ENCODE data around the gene ACTR8. TPM values are rescaled to one million over a fixed set of nuclear protein-coding genes. Genes with fewer than 3 reads are reported as not detected.

Gene ACTR8
- total and polyA plus RNA-seq, 2 of the 13 experiments (the other 11 are each of a cell fraction or from before 2014, with no cell fraction given) = 15.5 to 29.0 TPM

DNA sequence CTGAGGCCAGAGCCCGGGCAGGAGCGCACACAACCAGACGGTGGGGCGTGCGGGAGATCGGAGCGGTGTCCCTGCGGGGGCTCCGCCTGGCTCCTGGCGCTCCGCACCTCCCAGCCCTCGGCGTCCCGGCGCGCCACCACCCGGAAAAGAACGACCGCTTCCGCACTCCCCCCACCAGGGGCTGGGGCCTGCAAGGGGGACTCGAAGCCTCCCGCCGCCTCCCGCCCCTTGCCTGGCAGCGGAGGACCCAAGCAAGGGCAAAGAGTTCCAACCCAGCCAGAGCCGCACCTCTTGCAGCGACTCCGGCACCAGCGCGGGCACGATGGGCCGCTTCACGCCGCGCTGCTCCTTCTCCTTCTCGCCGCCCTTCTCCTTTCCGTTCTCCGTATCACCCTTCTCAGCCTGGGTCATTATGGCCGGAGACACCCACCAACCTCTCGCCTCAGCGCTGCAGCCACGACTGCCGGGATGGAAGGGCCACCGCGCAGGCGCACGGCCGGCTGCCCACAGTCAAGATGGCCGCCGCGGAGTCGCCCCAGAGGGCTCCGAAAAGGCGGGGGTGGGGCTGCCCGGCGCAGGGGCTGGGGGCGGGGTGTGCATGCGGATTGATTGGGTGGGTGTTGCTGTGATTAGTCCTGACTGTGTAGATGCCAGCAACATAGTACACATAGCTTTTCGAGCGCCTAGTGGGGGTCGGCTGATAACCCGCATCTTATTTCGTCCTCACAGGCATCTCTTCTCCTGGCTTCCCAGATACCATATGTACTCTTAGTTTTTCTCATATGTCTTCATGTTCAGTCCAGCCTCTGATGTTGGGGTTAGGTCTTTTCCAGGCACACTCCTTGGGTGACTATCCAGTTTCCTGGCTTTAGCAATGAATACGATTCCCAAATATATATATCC lies at the start of gene ACTR8 (continued):
- TF ChIP-seq SUZ12 (IDR thresholded peaks at IDR 0.05; ENCODE audit: low read depth, low read length) (no peak), HOXA5 (CRISPR knock-in tag; IDR thresholded peaks at IDR 0.05) (peak; percentile 46; the same call in 1 of the 2 replicates), ZNF234 (CRISPR knock-in tag; conservative IDR thresholded peaks at IDR 0.05) (no peak), NFAT5 (CRISPR knock-in tag; IDR thresholded peaks at IDR 0.05) (no peak; the same call in 1 of the 2 replicates), ZNF891 (CRISPR knock-in tag; IDR thresholded peaks at IDR 0.05) (peak; percentile 48; the same call in 1 of the 2 replicates), CREM (IDR thresholded peaks at IDR 0.05) (peak; percentile 63), CREM (CRISPR knock-in tag; IDR thresholded peaks at IDR 0.05) (no peak), PBX2 (CRISPR knock-in tag; IDR thresholded peaks at IDR 0.05) (no peak), HOXD1 (CRISPR knock-in tag; IDR thresholded peaks at IDR 0.05) (no peak), E2F5 (CRISPR knock-in tag; conservative IDR thresholded peaks at IDR 0.05) (peak; percentile 54; the same call in 1 of the 2 replicates), PAXIP1 (CRISPR knock-in tag; conservative IDR thresholded peaks at IDR 0.05) (peak; percentile 58), SIX1 (CRISPR knock-in tag; IDR thresholded peaks at IDR 0.05; ENCODE audit: borderline replicate concordance) (no peak), NFKBIZ (CRISPR knock-in tag; IDR thresholded peaks at IDR 0.05) (peak; percentile 82)
- TF ChIP-seq, protein P1, sequence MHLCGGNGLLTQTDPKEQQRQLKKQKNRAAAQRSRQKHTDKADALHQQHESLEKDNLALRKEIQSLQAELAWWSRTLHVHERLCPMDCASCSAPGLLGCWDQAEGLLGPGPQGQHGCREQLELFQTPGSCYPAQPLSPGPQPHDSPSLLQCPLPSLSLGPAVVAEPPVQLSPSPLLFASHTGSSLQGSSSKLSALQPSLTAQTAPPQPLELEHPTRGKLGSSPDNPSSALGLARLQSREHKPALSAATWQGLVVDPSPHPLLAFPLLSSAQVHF (CRISPR knock-in tag; IDR thresholded peaks at IDR 0.05) = no peak
- TF ChIP-seq, protein P2, sequence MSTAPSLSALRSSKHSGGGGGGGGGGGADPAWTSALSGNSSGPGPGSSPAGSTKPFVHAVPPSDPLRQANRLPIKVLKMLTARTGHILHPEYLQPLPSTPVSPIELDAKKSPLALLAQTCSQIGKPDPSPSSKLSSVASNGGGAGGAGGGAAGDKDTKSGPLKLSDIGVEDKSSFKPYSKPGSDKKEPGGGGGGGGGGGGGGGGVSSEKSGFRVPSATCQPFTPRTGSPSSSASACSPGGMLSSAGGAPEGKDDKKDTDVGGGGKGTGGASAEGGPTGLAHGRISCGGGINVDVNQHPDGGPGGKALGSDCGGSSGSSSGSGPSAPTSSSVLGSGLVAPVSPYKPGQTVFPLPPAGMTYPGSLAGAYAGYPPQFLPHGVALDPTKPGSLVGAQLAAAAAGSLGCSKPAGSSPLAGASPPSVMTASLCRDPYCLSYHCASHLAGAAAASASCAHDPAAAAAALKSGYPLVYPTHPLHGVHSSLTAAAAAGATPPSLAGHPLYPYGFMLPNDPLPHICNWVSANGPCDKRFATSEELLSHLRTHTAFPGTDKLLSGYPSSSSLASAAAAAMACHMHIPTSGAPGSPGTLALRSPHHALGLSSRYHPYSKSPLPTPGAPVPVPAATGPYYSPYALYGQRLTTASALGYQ (CRISPR knock-in tag; IDR thresholded peaks at IDR 0.05) = no peak

Measured in HepG2 (cell line).